Erythroblast (primary cell): Measurements from ENCODE around the gene XAF1.

Source experiments
- GATA1 ChIP-seq: IDR thresholded peaks from 2 replicates; pipeline ENCODE4 v1.6.1; 2011; ENCODE audit warnings: low read depth, mild to moderate bottlenecking, control low read depth, low read length, moderate library complexity
- POLR2A ChIP-seq: IDR thresholded peaks from 2 replicates; pipeline ENCODE4 v1.6.1; 2011; ENCODE audit warnings: mild to moderate bottlenecking, low read length

- no peak for TF ChIP-seq POLR2A
- no peak for TF ChIP-seq GATA1
Observed at GRCh38 chr17:6711681-6712057, 44.2 kb upstream of the XAF1 start.
